Measurements from ENCODE around the gene RUVBL1. TPM values are rescaled to one million over a fixed set of nuclear protein-coding genes. Genes with fewer than 3 reads are reported as not detected.

Gene RUVBL1
- total RNA-seq, 1 experiment from 2014 or later, result 94.9 TPM

DNA sequence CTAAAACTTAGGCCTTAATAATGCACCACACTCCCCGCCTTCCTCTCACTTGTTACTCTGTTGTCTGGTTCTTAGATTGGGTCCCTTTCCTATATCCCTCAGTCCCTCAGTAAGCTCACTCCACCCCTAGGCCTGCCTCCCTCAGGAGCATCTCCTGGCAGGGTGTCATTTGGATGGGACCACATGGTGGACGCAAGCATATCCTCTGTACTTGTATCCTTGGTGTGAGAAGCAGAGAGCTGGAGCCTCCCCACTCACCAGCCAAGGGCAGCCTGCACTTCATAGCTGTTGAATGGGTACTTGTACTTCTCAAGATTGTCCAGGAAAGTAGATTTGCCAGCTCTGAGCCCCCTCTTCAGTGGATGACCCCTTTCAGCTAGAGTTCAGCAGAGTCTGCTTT lies 59.7 kb downstream of the RUVBL1 start:
- Histone ChIP-seq H3K9ac (ENCODE audit: low read length) (no peak overlapping the region), H3K4me2 (ENCODE audit: low read length) (no peak overlapping the region), H4K20me1 (ENCODE audit: low read length) (0 out of 2 replicates have a peak, but pooled peaks cover 6% of the 10 kb centered on the region), H3K27ac (ENCODE audit: low read length) (no peak overlapping the region), H3K9me2 (replicated peaks; ENCODE audit: low read length) (no peaks in the 10 kb centered on the region), H3F3A (ENCODE audit: low read length, unreplicated experiment) (no peaks in the 10 kb centered on the region), H3K79me2 (ENCODE audit: low read length) (no peaks in the 10 kb centered on the region), H2AFZ (ENCODE audit: low read length) (no peak overlapping the region), H3K4me3 (ENCODE audit: low read length) (no peak overlapping the region), H3K4me1 (ENCODE audit: insufficient read depth, low read length) (no peaks in the 10 kb centered on the region), H3K27me3 (ENCODE audit: low read length) (no peaks in the 10 kb centered on the region), H3K36me3 (ENCODE audit: low read depth, low read length) (peaks cover 83% of the 10 kb centered on the region), H3K9me3 (ENCODE audit: low read length) (no peaks in the 10 kb centered on the region)
- ChIA-PET POLR2A (ENCODE audit: unreplicated experiment) (no interaction called here), CTCF (no interaction called here)
- TF ChIP-seq, protein P1, sequence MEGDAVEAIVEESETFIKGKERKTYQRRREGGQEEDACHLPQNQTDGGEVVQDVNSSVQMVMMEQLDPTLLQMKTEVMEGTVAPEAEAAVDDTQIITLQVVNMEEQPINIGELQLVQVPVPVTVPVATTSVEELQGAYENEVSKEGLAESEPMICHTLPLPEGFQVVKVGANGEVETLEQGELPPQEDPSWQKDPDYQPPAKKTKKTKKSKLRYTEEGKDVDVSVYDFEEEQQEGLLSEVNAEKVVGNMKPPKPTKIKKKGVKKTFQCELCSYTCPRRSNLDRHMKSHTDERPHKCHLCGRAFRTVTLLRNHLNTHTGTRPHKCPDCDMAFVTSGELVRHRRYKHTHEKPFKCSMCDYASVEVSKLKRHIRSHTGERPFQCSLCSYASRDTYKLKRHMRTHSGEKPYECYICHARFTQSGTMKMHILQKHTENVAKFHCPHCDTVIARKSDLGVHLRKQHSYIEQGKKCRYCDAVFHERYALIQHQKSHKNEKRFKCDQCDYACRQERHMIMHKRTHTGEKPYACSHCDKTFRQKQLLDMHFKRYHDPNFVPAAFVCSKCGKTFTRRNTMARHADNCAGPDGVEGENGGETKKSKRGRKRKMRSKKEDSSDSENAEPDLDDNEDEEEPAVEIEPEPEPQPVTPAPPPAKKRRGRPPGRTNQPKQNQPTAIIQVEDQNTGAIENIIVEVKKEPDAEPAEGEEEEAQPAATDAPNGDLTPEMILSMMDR (conservative IDR thresholded peaks at IDR 0.05; ENCODE audit: low read depth, low read length), result no peak
- TF ChIP-seq EZH2phosphoT487 (IDR thresholded peaks at IDR 0.05; ENCODE audit: borderline replicate concordance, low read length) (no peak), EZH2 (IDR thresholded peaks at IDR 0.05; ENCODE audit: low read length, unreplicated experiment) (no peak)
- intact Hi-C loops (cut with micrococcal nuclease), result no loop called here
- ATAC-seq, result no peak
- BruUV-seq (replicated peaks), result no TSS peak
- DNase-seq, result no peak

DNA sequence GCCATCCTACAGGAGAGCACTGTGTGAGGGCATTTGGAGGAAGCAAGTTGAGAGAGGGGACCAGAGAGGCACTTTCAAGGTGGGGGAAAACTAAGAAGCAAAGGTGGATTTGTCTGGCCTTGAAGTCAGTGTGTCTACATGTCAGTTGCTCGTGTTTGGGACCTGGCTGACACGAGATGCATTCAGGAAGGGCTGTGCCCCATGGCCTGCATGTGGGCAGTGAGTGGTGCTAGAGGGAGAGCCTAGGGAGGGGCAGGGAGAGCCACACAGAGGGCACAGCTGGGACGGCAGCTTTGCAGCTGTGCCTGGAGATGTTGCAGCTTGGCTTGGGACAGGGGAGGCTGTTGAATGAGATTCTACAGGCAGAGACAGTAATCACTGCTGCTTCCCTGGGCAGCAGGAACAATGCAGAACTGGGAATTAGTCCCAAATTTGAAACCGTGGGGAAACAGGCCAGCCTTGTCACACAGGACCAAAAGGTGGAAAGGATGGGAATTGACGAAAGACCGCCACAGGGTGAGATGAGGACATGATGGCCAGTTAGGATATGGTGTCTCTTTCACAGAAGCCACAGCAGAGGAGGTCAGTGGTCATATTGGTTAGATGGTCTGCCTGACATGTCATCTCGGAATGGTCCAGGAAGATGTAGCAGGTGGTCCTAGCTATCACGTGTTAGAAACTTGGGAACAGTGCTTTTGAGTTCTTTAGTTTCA lies 61.4 kb downstream of the RUVBL1 start:
- no peak for DNase-seq
- Histone ChIP-seq H3K4me3 (ENCODE audit: low read length) (no peak overlapping the region), H2AFZ (ENCODE audit: low read length) (no peak overlapping the region), H3K4me2 (ENCODE audit: low read length) (no peak overlapping the region), H3K9ac (ENCODE audit: low read length) (no peak overlapping the region), H3K79me2 (ENCODE audit: low read length) (0 out of 2 replicates have a peak, but pooled peaks cover 2% of the 10 kb centered on the region), H3K9me3 (ENCODE audit: low read length) (no peaks in the 10 kb centered on the region), H4K20me1 (ENCODE audit: low read length) (no peaks in the 10 kb centered on the region), H3K4me1 (ENCODE audit: insufficient read depth, low read length) (no peaks in the 10 kb centered on the region), H3K9me2 (replicated peaks; ENCODE audit: low read length) (no peaks in the 10 kb centered on the region), H3F3A (ENCODE audit: low read length, unreplicated experiment) (no peaks in the 10 kb centered on the region), H3K27ac (ENCODE audit: low read length) (no peak overlapping the region), H3K27me3 (ENCODE audit: low read length) (no peaks in the 10 kb centered on the region), H3K36me3 (ENCODE audit: low read depth, low read length) (peaks cover 74% of the 10 kb centered on the region)
- intact Hi-C loops (cut with micrococcal nuclease), result no loop called here
- ChIA-PET CTCF (no interaction called here), POLR2A (ENCODE audit: unreplicated experiment) (no interaction called here)
- no TSS peak for BruUV-seq (replicated peaks)
- ATAC-seq, result no peak
- TF ChIP-seq EZH2phosphoT487 (IDR thresholded peaks at IDR 0.05; ENCODE audit: borderline replicate concordance, low read length) (no peak), EZH2 (IDR thresholded peaks at IDR 0.05; ENCODE audit: low read length, unreplicated experiment) (no peak)
- TF ChIP-seq, protein P1 (conservative IDR thresholded peaks at IDR 0.05; ENCODE audit: low read depth, low read length), result no peak

Data from PC-3 (cell line).